SU-DHL-6 (cell line): ENCODE measurements around the gene EFCAB6.

Experiments used
- CTCF ChIP-seq: fragments of 200-600 bp; sonication (generic); IDR thresholded peaks from one replicate; pipeline ENCODE4 v1.5.1; 2017; ENCODE audit warnings: antibody characterized with exemption, mild to moderate bottlenecking, low read length, moderate library complexity; ENCODE audit not compliant: insufficient read depth, poor library complexity, severe bottlenecking
- EZH2phosphoT487 ChIP-seq: fragments of 200-600 bp; sonication (generic), shearing (Covaris generic); conservative IDR thresholded peaks from 2 replicates; pipeline ENCODE4 v1.6.1; 2018; ENCODE audit warnings: mild to moderate bottlenecking, antibody characterized with exemption, low read length, moderate library complexity, mixed read lengths

- TF ChIP-seq EZH2phosphoT487, result no peak
- no peak for TF ChIP-seq CTCF
Observed at GRCh38 chr22:43831561-43832392, 19.7 kb upstream of the EFCAB6 start.
